Measurements from ENCODE around the gene DTHD1.
A peak's percentile ranks its signal among the peaks of the same experiment; 100 is the strongest.

Gene DTHD1

GRCh38 chr4:36348403-36348938 is 67.1 kb downstream of the DTHD1 start:
- DNase-seq (ENCODE audit: low spot score) = no peak

- no peak for DNase-seq (ENCODE audit: low spot score)
These were observed 68.6 kb downstream of the DTHD1 start for GRCh38 chr4:36349938-36350549.

- peak; percentile 1 for DNase-seq (ENCODE audit: low spot score)
These were observed 69.8 kb downstream of the DTHD1 start for GRCh38 chr4:36351082-36351666.

- DNase-seq (ENCODE audit: low spot score) = no peak
These were observed 72.6 kb downstream of the DTHD1 start for GRCh38 chr4:36353998-36354397.

- DNase-seq (ENCODE audit: low spot score) = no peak
These were observed 76.8 kb downstream of the DTHD1 start for GRCh38 chr4:36358173-36358572.

- no peak for DNase-seq (ENCODE audit: low spot score)
These were observed 79.3 kb downstream of the DTHD1 start for GRCh38 chr4:36360755-36361154.

- no peak for DNase-seq (ENCODE audit: low spot score)
These were observed 81.6 kb downstream of the DTHD1 start for GRCh38 chr4:36363024-36363423.

- DNase-seq (ENCODE audit: low spot score) = no peak
These were observed 93.6 kb downstream of the DTHD1 start for GRCh38 chr4:36374836-36375511.

GRCh38 chr4:36385951-36386571 is 104.6 kb downstream of the DTHD1 start:
- no peak for DNase-seq (ENCODE audit: low spot score)

GRCh38 chr4:36386691-36387090 is 105.3 kb downstream of the DTHD1 start:
- DNase-seq (ENCODE audit: low spot score) = no peak

GRCh38 chr4:36388710-36389109 is 107.3 kb downstream of the DTHD1 start:
- DNase-seq (ENCODE audit: low spot score) = no peak

- DNase-seq (ENCODE audit: low spot score) = no peak
These were observed 110.0 kb downstream of the DTHD1 start for GRCh38 chr4:36391411-36391810.

- no peak for DNase-seq (ENCODE audit: low spot score)
These were observed 110.6 kb downstream of the DTHD1 start for GRCh38 chr4:36392024-36392423.

- DNase-seq (ENCODE audit: low spot score) = no peak
These were observed 111.5 kb downstream of the DTHD1 start for GRCh38 chr4:36392916-36393315.

Data from hepatic stellate cell (primary cell).